Astrocyte (in vitro differentiated cells and primary cell): ENCODE measurements around the gene PLEKHG7. TPM values are rescaled to one million over a fixed set of nuclear protein-coding genes. Genes with fewer than 3 reads are reported as not detected.

Experiments
- DNase-seq: peaks from one replicate; pipeline ENCODE4 v3.0.0-alpha.2; 2010; ENCODE audit warnings: low read depth
- FAIRE-seq: peaks from 2 replicates; lab custom pipeline; 2011; peaks lifted over from hg19 to GRCh38; lab: Jason Lieb, UNC
- H2AFZ ChIP-seq: 2 replicates; pipeline ENCODE4 v1.6.0; 2012; ENCODE audit warnings: low read depth, low read length, inconsistent platforms
- H3K27ac ChIP-seq: 2 replicates; pipeline ENCODE4 v1.5.1; 2011; ENCODE audit warnings: low read depth, low read length, inconsistent platforms
- H3K27me3 ChIP-seq: 2 replicates; pipeline ENCODE4 v1.6.0; 2011; ENCODE audit warnings: low read length, inconsistent platforms; ENCODE audit not compliant: insufficient read depth
- H3K36me3 ChIP-seq: 2 replicates; pipeline ENCODE4 v1.5.1; 2011; ENCODE audit warnings: low read length, inconsistent platforms; ENCODE audit not compliant: insufficient read depth
- H3K4me1 ChIP-seq: 2 replicates; pipeline ENCODE4 v1.5.1; 2011; ENCODE audit warnings: low read length, inconsistent platforms; ENCODE audit not compliant: insufficient read depth
- H3K4me2 ChIP-seq: 2 replicates; pipeline ENCODE4 v1.6.0; 2012; ENCODE audit warnings: low read length, inconsistent platforms
- H3K4me3 ChIP-seq: 2 replicates; pipeline ENCODE4 v1.5.1; 2011; ENCODE audit warnings: low read depth, mild to moderate bottlenecking, low read length, inconsistent platforms; ENCODE audit not compliant: insufficient read depth
- H3K79me2 ChIP-seq: 2 replicates; pipeline ENCODE4 v1.6.0; 2012; ENCODE audit warnings: mild to moderate bottlenecking, low read length, inconsistent platforms; ENCODE audit not compliant: insufficient read depth
- H3K9ac ChIP-seq: 2 replicates; pipeline ENCODE4 v1.6.0; 2012; ENCODE audit warnings: mild to moderate bottlenecking, low read length, inconsistent platforms
- H3K9me3 ChIP-seq: 2 replicates; pipeline ENCODE4 v1.5.1; 2012; ENCODE audit warnings: low read depth, mild to moderate bottlenecking, low read length, inconsistent platforms; ENCODE audit not compliant: insufficient read depth
- H4K20me1 ChIP-seq: 2 replicates; pipeline ENCODE4 v1.6.0; 2012; ENCODE audit warnings: low read length, inconsistent platforms; ENCODE audit not compliant: insufficient read depth
- H3K27ac Mint-ChIP-seq: one replicate; pipeline ENCODE4 v1.8.0; 2021; ENCODE audit warnings: mild to moderate bottlenecking, mixed read lengths; ENCODE audit not compliant: unreplicated experiment
- H3K27me3 Mint-ChIP-seq: one replicate; pipeline ENCODE4 v1.8.0; 2021; ENCODE audit warnings: low read depth, mixed read lengths; ENCODE audit not compliant: unreplicated experiment
- H3K36me3 Mint-ChIP-seq: one replicate; pipeline ENCODE4 v1.8.0; 2021; ENCODE audit warnings: low read depth, mixed read lengths; ENCODE audit not compliant: unreplicated experiment
- H3K4me1 Mint-ChIP-seq: one replicate; pipeline ENCODE4 v1.8.0; 2021; ENCODE audit warnings: low read depth, mixed read lengths; ENCODE audit not compliant: unreplicated experiment
- H3K4me3 Mint-ChIP-seq: one replicate; pipeline ENCODE4 v1.8.0; 2021; ENCODE audit warnings: mild to moderate bottlenecking, moderate library complexity, mixed read lengths; ENCODE audit not compliant: unreplicated experiment
- H3K9me3 Mint-ChIP-seq: one replicate; pipeline ENCODE4 v1.8.0; 2021; ENCODE audit warnings: mild to moderate bottlenecking, mixed read lengths; ENCODE audit not compliant: unreplicated experiment
- CTCF ChIP-seq: IDR thresholded peaks from 2 replicates; pipeline ENCODE4 v1.5.1; 2011; ENCODE audit warnings: low read depth, mild to moderate bottlenecking, inconsistent platforms, low read length, moderate library complexity; ENCODE audit not compliant: insufficient read depth
- EZH2 ChIP-seq: IDR thresholded peaks from 2 replicates; pipeline ENCODE4 v1.6.1; 2012; ENCODE audit warnings: mild to moderate bottlenecking, low read length, inconsistent platforms; ENCODE audit not compliant: insufficient read depth
- total RNA-seq: library from RNA; stranded (reverse); gene quantifications from 2 replicates; pipeline ENCODE4 v1.2.1, GENCODE V29; 2021

PLEKHG7 gene
- total RNA-seq, 1 donor from 2014 or later: 0.68 TPM

GRCh38 chr12:92706594-92706993 is 3.8 kb downstream of the PLEKHG7 start:
- Histone ChIP-seq H3K27me3 (no peaks in the 10 kb centered on the region), H3K9me3 (no peaks in the 10 kb centered on the region), H3K79me2 (no peaks in the 10 kb centered on the region), H4K20me1 (no peaks in the 10 kb centered on the region), H3K27ac (no peak overlapping the region), H3K9ac (no peak overlapping the region), H3K36me3 (no peaks in the 10 kb centered on the region), H3K4me3 (no peak overlapping the region), H2AFZ (no peak overlapping the region), H3K4me1 (no peaks in the 10 kb centered on the region), H3K4me2 (no peak overlapping the region)
- Mint-ChIP-seq H3K9me3 (peaks cover 4% of the 10 kb centered on the region), H3K27me3 (no peaks in the 10 kb centered on the region), H3K27ac (no peak overlapping the region), H3K4me1 (peaks cover 3% of the 10 kb centered on the region), H3K36me3 (no peaks in the 10 kb centered on the region), H3K4me3 (no peak overlapping the region)
- FAIRE-seq (no peak), DNase-seq (no peak)
- no peak for TF ChIP-seq CTCF
- no peak for TF ChIP-seq EZH2

- Histone ChIP-seq H3K4me1 (no peaks in the 10 kb centered on the region), H3K9me3 (no peaks in the 10 kb centered on the region), H3K4me2 (no peak overlapping the region), H3K9ac (no peak overlapping the region), H4K20me1 (no peaks in the 10 kb centered on the region), H2AFZ (no peak overlapping the region), H3K79me2 (no peaks in the 10 kb centered on the region), H3K4me3 (no peak overlapping the region), H3K27ac (no peak overlapping the region), H3K36me3 (no peaks in the 10 kb centered on the region), H3K27me3 (no peaks in the 10 kb centered on the region)
- Mint-ChIP-seq H3K4me3 (no peak overlapping the region), H3K27me3 (no peaks in the 10 kb centered on the region), H3K36me3 (no peaks in the 10 kb centered on the region), H3K9me3 (peaks cover 4% of the 10 kb centered on the region), H3K4me1 (peaks cover 2% of the 10 kb centered on the region), H3K27ac (no peak overlapping the region)
- no peak for FAIRE-seq
- TF ChIP-seq CTCF: no peak
- no peak for TF ChIP-seq EZH2
- no peak for DNase-seq
Measured at GRCh38 chr12:92707926-92708325, 5.1 kb downstream of the PLEKHG7 start.

- H3K4me3 Mint-ChIP-seq: no peak overlapping the region
- Histone ChIP-seq H3K9me3 (no peaks in the 10 kb centered on the region), H4K20me1 (no peaks in the 10 kb centered on the region), H3K79me2 (no peaks in the 10 kb centered on the region), H3K4me1 (peaks cover 3% of the 10 kb centered on the region), H3K4me2 (no peak overlapping the region), H3K9ac (no peak overlapping the region), H2AFZ (no peak overlapping the region), H3K27me3 (no peaks in the 10 kb centered on the region), H3K36me3 (no peaks in the 10 kb centered on the region), H3K4me3 (no peak overlapping the region), H3K27ac (no peak overlapping the region)
- FAIRE-seq (no peak), DNase-seq (no peak)
- H3K27ac Mint-ChIP-seq: no peak overlapping the region
- H3K9me3 Mint-ChIP-seq: peaks cover 11% of the 10 kb centered on the region
- TF ChIP-seq CTCF (no peak), EZH2 (no peak)
- no peaks in the 10 kb centered on the region for H3K4me1 Mint-ChIP-seq
- no peaks in the 10 kb centered on the region for H3K36me3 Mint-ChIP-seq
- H3K27me3 Mint-ChIP-seq: peaks cover 4% of the 10 kb centered on the region
Measured at GRCh38 chr12:92715625-92716024, 12.8 kb downstream of the PLEKHG7 start.
